ENCODE results near the gene VWDE.
A peak's percentile ranks its signal among the peaks of the same experiment; 100 is the strongest.

Gene VWDE

GRCh38 chr7:12325646-12326045, 78.0 kb downstream of the VWDE start:
- no peak for DNase-seq

GRCh38 chr7:12323415-12323814, 80.2 kb downstream of the VWDE start:
- no peak for DNase-seq

DNA sequence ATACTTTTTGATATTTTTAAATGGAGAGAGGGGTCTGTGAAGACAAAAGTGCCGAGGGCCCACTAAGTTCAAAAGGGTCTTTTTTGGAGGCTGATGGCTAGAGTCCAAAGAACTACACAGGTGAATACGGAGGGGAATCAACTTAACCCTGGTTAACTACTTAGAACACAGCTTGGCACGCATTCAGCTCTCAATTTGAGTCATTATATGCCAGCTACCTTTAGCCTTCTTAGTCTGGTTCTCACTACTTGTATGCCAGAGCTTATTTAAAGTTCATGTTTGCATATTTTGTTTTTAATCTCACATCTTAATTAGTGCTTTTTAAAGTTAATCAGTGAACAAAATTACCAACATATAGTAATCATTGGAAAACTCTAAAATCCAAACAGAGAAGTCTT, 80.8 kb downstream of the VWDE start:
- no peak for DNase-seq

DNA sequence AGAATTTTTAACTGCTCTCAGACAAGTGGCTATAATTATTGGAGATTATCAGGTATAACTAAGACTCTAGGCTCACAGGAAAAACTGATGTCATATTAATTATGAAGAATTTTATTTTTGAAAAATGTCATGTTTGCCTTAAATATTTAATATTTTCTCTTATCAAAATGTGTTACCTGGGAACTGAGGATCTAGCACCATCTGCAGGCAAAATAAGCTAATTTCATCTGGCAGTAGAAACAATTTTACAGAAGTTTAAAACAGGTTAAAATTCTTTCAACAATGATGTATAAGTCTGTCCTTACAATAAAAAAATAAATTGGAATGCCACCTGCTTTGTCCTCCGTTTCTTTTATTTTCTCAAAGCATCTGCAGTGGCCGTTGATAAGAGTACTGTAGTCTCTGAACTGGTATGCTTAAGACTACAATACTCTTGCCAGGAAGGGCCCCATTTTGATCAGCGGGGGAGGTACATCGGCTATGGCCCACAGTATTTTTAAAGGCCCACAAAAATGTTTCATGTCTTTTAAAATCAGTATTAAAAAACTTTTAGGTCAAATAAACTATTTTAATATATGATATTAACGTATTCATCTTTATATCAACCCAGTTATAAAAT, 81.3 kb downstream of the VWDE start:
- DNase-seq, result no peak

- no peak for DNase-seq
These were observed 82.5 kb downstream of the VWDE start for GRCh38 chr7:12320987-12321647.

GRCh38 chr7:12320241-12320986, 83.3 kb downstream of the VWDE start:
- DNase-seq, result no peak

DNA sequence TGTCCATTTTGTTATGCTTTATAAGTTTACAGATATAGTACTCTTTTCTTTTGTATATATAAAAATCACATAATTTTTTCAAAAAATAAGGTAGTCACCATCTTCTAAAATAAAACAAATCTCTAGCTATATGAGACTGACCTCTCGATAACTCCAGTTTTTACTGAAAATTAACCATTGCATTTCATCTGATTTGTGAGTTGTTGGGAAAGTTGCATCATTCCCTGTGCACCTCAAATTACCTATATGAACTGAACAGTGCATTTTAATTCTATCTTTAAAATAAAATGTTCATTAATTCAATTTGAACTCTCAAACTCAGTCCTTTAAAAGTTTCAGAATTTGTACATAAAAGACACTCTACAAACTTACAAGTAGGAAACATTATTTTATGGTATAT, 86.0 kb downstream of the VWDE start:
- DNase-seq, result no peak

DNA sequence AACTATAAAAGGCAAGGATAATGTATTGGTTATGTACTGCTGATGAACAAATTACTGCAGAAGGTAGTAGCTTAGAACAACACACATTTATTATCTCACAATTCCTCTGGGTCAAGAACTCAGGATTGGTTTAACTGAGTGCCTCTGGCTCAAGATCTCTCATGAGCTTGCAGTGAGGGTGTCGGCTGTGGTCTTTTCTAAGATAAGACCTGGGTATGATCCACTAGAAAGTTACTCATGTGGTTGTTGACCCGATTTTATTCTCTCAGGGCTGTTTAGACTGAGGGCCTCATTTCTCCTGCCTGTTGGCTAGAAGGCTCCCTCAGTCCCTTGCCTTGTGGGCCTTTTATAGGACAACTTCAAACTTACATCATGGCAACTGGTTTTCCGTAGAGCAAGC, 86.7 kb downstream of the VWDE start:
- no peak for DNase-seq

- peak; percentile 79 for DNase-seq
These were observed 88.6 kb downstream of the VWDE start for GRCh38 chr7:12315049-12315448.

DNA sequence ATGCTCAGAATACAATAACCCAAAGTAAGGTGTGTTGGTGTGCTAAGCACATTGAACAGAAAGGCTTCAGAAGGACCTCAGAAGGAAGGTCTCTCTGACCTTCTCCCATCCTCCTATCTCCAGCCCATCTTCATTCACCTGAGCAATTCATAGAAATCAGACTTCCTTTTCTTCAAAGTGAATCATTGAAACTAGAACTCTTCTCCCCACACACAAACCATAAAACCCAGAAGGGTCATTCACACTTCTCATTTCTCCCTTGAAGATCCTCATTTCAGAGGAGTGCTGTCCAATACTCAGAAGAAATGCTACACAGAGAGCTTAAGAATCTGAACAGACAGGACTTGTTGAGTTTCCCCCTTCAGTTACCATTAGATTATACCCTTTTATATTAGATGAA, 89.5 kb downstream of the VWDE start:
- no peak for DNase-seq

GRCh38 chr7:12305502-12305901, 98.2 kb downstream of the VWDE start:
- DNase-seq, result no peak

- no peak for DNase-seq
These were observed 100.2 kb downstream of the VWDE start for GRCh38 chr7:12303495-12303894.

DNA sequence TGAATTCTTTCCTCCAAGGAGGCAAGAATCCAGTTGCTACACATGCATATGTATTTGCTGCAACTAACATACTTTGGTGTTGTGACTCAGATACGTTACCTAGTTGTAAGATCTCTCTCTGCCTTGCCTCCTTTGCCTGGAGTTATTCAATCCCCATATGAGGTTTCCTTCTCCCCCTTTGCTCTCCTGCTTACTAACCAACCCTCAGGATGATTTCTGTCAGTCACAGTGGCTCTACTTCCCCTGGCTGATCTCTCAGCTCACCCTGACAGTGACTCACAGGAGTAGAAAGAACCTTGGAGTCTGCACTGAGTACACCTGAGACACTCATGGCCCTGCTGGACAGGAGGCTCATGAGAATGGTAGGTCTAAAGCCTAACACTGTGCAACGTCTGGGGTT, 100.6 kb downstream of the VWDE start:
- no peak for DNase-seq

DNA sequence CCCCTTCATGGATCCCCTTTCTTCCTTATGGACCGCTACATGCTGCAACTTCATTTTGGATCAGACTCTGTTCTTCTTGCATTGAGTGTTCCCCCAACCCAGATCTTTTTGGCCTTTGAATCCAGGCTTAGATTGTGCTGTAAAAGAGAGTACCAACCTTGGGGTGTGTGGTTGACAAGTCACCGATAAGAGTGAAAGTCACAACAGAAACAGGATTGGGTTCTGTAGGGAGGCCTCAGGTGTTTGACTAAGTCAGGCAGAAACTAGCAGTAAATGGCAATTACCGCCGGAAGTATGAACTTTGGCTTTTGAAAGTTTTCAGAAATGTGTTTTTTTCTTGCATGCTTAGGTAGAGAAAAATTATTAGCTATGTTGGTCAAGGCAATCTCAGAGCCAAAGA, 103.2 kb downstream of the VWDE start:
- no peak for DNase-seq

- no peak for DNase-seq
These were observed 104.3 kb downstream of the VWDE start for GRCh38 chr7:12299367-12299766.

DNA sequence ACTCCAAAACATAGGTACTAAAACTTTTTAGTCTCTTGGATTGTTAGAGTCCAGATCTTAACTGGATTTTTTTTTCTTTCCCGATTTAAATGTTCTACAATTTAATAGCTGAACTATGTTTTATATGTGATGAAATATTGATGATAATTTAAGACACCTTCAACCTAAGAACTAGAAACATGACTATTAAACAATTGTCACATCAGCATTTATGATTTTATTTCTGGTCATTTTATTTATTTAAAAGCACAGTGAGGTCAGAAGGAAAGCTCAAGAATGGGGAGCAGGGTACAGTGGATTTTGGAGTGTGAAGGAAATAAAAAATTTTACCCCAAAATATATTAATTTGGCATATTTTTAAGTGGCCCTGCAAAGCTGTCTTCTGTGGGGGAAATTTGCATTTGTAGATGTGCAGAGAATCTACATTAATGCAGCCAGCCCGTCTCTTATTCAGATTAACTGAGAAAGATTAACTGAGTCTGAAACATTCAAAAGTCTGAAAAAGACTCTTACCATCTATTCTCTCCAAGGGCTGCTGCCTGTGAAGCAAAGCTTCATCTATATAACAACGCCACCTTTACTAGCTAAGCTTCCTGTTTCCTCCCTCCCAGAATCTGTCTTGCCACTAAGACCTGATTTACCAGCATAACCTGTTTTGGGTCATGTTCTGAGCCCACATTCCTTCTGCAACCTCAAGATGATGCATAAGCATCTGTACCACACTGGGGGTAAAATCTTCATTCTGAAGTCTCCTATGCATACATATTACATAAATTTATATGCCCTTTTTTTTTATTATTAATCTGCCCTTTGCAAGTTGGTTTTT, 106.2 kb downstream of the VWDE start:
- DNase-seq, result no peak

DNA sequence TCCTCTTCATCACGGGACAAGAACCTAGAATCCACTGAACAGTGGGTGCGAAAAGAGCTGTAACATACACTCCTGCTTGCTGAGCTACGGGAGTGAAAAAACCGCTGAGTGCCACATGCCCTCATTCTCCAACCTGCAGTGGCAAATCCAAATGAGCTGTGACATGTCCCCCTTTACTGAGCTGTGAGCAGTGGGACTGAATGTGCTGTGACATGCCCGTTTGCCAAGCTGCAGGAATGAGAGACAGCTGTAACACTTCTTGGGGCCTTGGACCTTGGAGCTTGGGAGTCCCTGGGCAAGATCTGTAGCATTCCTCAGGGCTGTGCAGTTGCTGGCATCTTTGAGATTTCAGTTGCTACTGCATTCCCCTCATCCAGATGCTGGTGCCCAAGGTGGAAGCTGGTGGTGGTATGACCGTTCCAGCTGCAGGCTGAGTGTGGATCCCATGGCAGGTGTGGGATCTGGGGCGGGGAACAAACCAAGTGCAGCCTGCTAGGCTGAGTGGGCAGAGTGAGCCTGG, 107.6 kb downstream of the VWDE start:
- DNase-seq, result no peak

GRCh38 chr7:12294701-12295100, 109.0 kb downstream of the VWDE start:
- DNase-seq, result no peak

DNA sequence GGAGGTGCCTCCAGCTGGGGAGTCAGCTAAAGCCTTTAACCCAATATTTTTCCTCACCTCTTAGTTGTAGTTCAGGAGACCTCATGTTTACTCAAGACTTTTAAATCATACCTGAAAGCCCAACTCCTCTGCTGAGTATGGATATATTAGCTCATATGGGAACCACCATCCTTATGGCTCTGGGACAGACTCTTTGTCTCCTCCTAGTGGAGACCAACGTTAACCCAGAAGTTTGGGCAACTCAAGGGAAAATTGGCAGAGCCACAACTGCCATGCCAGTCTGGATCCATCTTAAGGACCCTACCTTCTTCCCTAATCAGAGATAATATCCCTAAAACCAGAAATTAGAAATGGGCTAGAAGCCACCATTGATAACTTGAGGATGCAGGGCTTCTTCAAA, 111.8 kb downstream of the VWDE start:
- no peak for DNase-seq

DNA sequence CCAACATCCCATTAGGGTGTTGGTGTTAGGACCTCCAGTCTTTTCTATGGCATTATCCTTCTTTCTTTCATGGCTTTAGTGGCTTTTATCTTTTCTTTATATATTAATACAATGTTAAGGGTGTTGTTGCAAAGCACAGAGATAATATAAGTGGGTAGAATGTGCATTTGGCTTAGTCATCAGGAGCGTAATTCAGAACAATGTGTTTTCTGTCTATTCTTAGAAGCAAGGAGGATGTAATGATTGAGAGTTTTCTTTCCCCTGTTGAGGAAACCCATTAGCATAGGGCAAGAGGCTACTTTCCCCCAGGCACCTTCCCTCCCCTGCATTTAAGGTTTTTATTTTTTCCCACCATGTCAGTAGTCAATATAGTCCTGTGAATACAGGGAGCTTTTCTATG, 112.9 kb downstream of the VWDE start:
- no peak for DNase-seq

DNA sequence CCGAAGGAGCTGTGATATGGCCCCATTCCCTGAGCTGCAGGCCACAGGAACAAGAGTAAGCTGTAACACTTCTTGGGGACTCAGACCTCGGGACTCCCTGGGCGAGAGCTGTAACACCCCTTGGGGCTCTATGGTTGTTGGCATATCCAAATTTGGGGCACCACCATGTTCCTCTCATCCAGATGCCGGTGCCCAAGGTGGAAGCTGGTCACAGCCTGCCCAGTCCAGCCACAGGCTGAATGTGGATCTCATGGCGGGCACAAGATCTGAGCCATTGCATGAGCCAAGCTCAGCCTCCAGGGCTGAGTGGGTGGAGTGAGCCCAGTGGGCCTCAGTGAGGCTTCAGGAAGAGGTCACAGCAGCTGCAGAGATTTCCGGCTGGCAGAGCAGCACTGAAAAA, 113.7 kb downstream of the VWDE start:
- DNase-seq, result no peak

GRCh38 chr7:12287901-12288300, 115.8 kb downstream of the VWDE start:
- DNase-seq, result peak; percentile 64

- no peak for DNase-seq
These were observed 122.6 kb downstream of the VWDE start for GRCh38 chr7:12281038-12281437.
